ENCODE measurements around the gene TMEM175.
A peak's percentile ranks its signal among the peaks of the same experiment; 100 is the strongest.

TMEM175 gene

DNA sequence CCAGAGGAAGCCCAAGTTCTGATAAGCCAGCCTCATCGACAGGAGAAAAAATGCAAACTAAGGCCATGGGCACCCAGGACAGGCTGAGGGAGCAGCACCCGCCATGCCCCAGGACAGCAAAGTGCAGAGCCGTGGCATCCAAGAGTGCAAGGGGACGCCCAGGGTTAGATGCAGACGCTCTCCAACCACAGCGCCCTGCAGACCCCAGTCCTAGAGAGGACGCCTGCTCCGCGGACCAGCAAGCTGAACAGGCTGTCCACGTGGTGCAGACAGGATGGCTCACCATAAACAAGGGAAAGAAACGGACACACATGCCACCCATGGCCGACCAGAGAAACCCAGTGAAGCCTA is 32.7 kb upstream of the TMEM175 start:
- Histone ChIP-seq H3K36me3 (ENCODE audit: control insufficient read depth, insufficient read depth, low read length) (peaks cover 45% of the 10 kb centered on the region), H3K4me3 (ENCODE audit: low read depth, low read length) (no peak overlapping the region), H3K4me1 (ENCODE audit: control insufficient read depth, insufficient read depth, low read length) (peaks cover 8% of the 10 kb centered on the region), H3K9ac (ENCODE audit: low read length) (no peak overlapping the region), H3K27me3 (ENCODE audit: control insufficient read depth, insufficient read depth, low read length) (no peaks in the 10 kb centered on the region), H3K27ac (ENCODE audit: low read depth, low read length) (no peak overlapping the region), H3K9me3 (ENCODE audit: control insufficient read depth, insufficient read depth, low read depth, low read length) (no peaks in the 10 kb centered on the region)

DNA sequence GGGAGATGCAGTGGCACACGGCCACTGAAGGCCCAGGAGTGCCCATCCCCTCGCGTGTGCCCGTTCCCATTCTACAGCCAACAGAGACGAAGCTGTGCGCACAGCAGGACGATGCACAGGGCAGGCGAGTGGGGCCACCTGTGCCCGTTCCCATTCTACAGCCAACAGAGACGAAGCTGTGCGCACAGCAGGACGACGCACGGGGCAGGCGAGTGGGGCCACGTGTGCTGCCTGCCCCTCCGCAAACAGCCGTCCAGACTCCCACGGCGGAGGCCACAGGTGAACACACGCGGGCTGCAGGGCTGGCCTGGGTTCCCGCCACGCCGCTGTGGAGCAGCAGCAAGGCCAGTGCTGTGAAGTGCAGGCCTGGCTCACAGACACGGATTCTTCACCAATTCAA is 32.2 kb upstream of the TMEM175 start:
- Histone ChIP-seq H3K27ac (ENCODE audit: low read depth, low read length) (no peak overlapping the region), H3K9ac (ENCODE audit: low read length) (no peak overlapping the region), H3K36me3 (ENCODE audit: control insufficient read depth, insufficient read depth, low read length) (peaks cover 46% of the 10 kb centered on the region), H3K4me3 (ENCODE audit: low read depth, low read length) (no peak overlapping the region), H3K9me3 (ENCODE audit: control insufficient read depth, insufficient read depth, low read depth, low read length) (no peaks in the 10 kb centered on the region), H3K4me1 (ENCODE audit: control insufficient read depth, insufficient read depth, low read length) (peaks cover 8% of the 10 kb centered on the region), H3K27me3 (ENCODE audit: control insufficient read depth, insufficient read depth, low read length) (no peaks in the 10 kb centered on the region)

DNA sequence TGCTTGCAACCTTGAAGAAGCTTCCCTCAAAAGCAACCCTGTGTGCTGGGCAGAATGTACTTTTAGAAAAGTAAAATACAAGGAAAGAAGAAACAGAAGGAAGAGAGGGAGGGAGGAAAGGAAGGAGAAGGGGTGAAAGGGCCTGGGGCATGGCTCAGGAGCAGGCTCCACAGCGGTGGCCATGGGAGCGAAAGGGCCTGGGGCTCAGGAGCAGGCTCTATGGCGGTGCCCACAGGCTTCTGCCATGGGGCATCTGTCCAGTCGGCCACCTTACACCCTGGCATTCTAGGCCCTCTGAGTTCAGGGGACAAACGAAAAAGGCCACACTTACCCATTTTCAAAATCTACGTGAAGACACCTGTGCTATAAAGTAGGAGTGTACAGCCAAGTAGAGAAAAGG is 31.5 kb upstream of the TMEM175 start:
- Histone ChIP-seq H3K9me3 (ENCODE audit: control insufficient read depth, insufficient read depth, low read depth, low read length) (no peaks in the 10 kb centered on the region), H3K27ac (ENCODE audit: low read depth, low read length) (no peak overlapping the region), H3K4me3 (ENCODE audit: low read depth, low read length) (no peak overlapping the region), H3K27me3 (ENCODE audit: control insufficient read depth, insufficient read depth, low read length) (no peaks in the 10 kb centered on the region), H3K4me1 (ENCODE audit: control insufficient read depth, insufficient read depth, low read length) (peaks cover 8% of the 10 kb centered on the region), H3K9ac (ENCODE audit: low read length) (no peak overlapping the region), H3K36me3 (ENCODE audit: control insufficient read depth, insufficient read depth, low read length) (peaks cover 40% of the 10 kb centered on the region)

DNA sequence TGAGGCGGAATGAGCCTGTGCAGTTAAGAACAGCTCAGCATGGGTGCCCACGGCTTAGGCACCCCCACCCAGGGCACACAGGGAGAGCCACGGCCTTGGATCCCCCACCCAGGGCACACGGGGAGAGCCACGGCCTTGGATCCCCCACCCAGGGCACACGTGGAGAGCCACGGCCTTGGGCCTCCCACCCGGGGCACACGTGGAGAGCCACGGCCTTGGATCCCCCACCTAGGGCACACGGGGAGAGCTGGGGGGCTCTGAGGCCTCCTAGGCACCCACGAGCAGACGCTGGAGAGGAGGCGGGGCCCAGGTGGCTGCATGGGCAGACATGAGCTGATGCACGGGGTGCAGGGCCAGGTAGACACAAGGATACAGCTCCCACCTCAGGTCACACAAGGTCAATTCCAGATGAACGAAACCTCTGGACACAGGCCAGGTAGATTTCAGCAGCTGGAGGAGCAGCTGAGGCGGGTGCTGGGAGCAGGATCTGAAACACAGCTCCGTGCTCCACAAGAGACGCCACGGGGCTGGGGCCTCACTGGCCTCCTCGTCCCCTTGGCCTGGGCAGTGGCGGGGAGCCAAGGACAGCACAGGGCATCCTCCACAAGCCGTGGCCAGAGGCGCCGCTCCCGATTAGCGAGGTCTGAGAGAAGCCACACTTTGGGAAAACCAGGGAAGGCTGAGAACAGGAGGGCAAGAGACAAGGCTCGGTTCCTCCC is 30.9 kb upstream of the TMEM175 start:
- no peak overlapping the region for H3K9ac ChIP-seq (ENCODE audit: low read length)
- H3K4me1 ChIP-seq (ENCODE audit: control insufficient read depth, insufficient read depth, low read length): peaks cover 8% of the 10 kb centered on the region
- no peaks in the 10 kb centered on the region for H3K27me3 ChIP-seq (ENCODE audit: control insufficient read depth, insufficient read depth, low read length)
- no peak overlapping the region for H3K4me3 ChIP-seq (ENCODE audit: low read depth, low read length)
- no peak overlapping the region for H3K27ac ChIP-seq (ENCODE audit: low read depth, low read length)
- H3K9me3 ChIP-seq (ENCODE audit: control insufficient read depth, insufficient read depth, low read depth, low read length): no peaks in the 10 kb centered on the region
- H3K36me3 ChIP-seq (ENCODE audit: control insufficient read depth, insufficient read depth, low read length): peaks cover 34% of the 10 kb centered on the region

DNA sequence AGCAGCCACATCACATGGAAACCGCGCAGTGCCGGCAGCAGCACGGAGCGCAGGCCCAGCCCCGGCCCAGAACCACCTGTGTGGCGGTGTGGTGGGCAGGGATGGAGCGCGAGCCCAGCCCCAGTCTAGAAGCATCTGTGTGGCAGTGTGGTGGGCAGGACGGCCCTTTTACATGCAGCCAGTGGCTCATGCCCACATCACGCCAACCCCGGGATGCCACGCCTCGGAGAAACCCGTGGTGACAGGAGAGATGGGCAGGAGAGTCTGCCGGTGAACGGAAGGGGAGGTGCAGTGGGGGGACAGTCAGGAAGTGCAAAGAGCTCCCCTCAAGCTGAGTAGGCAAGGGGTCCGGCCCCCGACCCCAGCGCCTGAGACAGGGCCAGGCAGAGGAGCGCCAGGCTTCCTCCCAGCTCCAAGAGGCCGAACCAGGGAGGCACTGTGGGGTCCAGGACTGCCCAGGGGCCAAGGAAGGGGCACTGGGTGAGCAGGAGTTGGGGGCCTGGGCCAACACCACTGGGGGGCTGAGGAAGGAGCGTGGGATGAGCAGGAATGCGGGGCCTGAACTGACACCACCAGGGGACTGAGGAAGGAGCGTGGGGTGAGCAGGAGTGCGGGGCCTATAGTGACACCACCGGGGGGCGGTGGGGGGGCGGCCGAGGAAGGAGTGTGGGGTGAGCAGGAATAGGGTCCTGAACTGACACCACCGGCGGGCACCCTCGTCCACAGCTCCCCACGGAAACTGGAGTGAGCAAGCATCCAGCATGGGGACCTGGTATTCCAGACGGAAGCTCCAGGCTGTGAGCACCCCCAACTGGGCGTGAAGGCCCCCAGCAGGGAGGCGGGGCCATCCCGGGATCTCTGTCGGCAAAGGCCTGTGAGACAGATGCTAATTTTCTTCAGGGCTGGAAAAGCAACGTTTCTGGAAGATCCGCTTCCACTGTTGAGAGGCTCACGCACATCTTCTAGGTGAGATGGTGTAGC is 28.9 kb upstream of the TMEM175 start:
- no peak overlapping the region for H3K4me3 ChIP-seq (ENCODE audit: low read depth, low read length)
- no peak overlapping the region for H3K9ac ChIP-seq (ENCODE audit: low read length)
- peak overlapping the region; percentile 1; the same call in 1 of the 2 replicates for H3K27ac ChIP-seq (ENCODE audit: low read depth, low read length)
- H3K4me1 ChIP-seq (ENCODE audit: control insufficient read depth, insufficient read depth, low read length): peaks cover 8% of the 10 kb centered on the region
- no peaks in the 10 kb centered on the region for H3K27me3 ChIP-seq (ENCODE audit: control insufficient read depth, insufficient read depth, low read length)
- H3K9me3 ChIP-seq (ENCODE audit: control insufficient read depth, insufficient read depth, low read depth, low read length): no peaks in the 10 kb centered on the region
- peaks cover 18% of the 10 kb centered on the region for H3K36me3 ChIP-seq (ENCODE audit: control insufficient read depth, insufficient read depth, low read length)

DNA sequence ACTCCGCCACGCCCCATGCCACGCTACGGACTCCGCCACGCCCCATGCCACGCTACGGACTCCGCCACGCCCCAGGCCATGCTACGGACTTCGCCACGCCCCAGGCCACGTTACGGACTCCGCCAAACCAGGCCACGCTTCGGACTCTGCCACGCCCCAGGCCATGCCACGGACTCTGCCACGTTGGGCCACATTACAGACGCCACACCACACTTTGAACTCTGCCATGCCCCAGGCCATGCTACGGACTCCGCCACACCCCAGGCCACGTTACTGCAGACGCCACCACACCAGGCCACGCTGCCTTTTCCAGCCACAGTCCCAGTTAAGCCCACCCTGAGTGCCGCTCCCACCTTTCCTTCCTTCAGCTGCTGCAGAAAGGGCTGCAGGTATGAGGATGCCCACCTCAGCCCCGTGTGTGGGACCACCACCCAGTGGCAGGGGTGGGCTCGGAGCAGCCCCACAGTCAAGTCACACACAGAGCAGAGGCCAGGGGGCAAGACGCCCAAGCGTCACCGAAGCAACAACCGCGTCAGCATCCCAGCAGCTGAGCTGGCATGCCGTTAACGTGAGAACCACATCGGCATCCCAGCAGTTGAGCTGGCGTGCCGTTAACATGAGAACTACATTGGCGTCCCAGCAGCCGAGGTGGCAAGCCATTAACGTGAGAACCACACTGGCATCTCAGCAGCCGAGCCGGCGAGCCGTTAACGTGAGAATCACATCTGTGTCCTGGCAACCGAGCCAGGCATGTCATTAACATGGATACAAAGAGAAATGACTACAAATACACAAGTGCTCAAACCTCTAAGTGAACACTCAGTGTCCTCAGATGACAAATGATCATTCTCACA is 26.5 kb upstream of the TMEM175 start:
- peaks cover 8% of the 10 kb centered on the region for H3K4me1 ChIP-seq (ENCODE audit: control insufficient read depth, insufficient read depth, low read length)

DNA sequence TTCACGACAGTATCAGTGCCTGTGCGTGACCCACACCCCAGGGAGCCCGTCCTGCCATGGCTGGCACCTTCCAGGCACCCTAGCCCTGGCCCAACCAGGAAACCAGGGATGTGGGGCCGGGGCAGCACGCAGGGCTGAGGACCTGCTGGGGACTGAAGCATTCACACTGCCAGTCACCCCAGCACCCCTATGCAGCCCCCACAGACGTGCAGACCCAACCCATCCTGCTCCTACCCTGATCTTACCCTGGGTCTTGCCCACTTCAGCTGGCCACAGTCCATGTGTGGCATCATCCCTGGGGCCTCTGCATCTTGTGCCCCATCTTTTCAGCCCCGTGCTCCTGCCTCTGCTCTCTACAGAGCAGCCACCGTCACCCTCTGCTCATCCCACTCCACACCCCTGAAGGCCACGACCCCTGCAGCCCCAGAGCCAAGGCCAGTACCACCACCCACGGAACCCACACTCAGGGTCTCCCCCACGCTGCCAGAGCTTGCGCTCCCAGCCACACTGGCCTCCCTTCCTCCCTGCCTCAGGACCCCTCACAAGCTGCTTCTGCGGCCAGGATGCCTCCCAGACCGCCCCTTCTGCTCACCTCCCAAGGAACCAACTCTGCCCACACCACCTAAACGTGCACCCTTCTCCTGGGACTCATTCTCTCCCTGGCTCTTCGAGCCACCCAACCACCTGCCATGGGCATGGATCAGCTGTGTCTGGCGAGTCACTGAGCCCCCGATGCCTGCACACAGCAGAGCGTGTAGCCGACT is 25.7 kb upstream of the TMEM175 start:
- Histone ChIP-seq H3K36me3 (ENCODE audit: control insufficient read depth, insufficient read depth, low read length) (peaks cover 27% of the 10 kb centered on the region), H3K27me3 (ENCODE audit: control insufficient read depth, insufficient read depth, low read length) (no peaks in the 10 kb centered on the region), H3K9ac (ENCODE audit: low read length) (no peak overlapping the region), H3K4me3 (ENCODE audit: low read depth, low read length) (no peak overlapping the region), H3K27ac (ENCODE audit: low read depth, low read length) (no peak overlapping the region), H3K9me3 (ENCODE audit: control insufficient read depth, insufficient read depth, low read depth, low read length) (no peaks in the 10 kb centered on the region), H3K4me1 (ENCODE audit: control insufficient read depth, insufficient read depth, low read length) (peaks cover 8% of the 10 kb centered on the region)

More for the DNA sequence above, 26.5 kb upstream of the TMEM175 start:
- no peak overlapping the region for H3K27ac ChIP-seq (ENCODE audit: low read depth, low read length)
- no peak overlapping the region for H3K9ac ChIP-seq (ENCODE audit: low read length)
- no peaks in the 10 kb centered on the region for H3K9me3 ChIP-seq (ENCODE audit: control insufficient read depth, insufficient read depth, low read depth, low read length)
- no peaks in the 10 kb centered on the region for H3K27me3 ChIP-seq (ENCODE audit: control insufficient read depth, insufficient read depth, low read length)
- H3K36me3 ChIP-seq (ENCODE audit: control insufficient read depth, insufficient read depth, low read length): peaks cover 19% of the 10 kb centered on the region
- no peak overlapping the region for H3K4me3 ChIP-seq (ENCODE audit: low read depth, low read length)

DNA sequence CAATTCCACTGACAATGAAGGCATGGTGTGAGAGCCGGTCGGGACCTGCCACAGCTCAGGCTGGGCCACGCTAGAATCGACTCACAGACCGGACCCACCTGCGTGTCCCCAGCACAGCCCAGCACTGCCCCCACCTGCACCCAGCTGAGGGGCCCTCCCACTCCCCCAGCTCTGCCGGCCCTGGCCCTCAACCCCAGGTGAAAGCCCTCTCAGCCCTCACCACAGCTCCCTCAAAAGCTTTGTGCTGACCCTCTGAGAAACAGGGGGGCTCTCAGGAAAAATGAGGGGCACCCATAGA is 25.2 kb upstream of the TMEM175 start:
- Histone ChIP-seq H3K4me3 (ENCODE audit: low read depth, low read length) (no peak overlapping the region), H3K36me3 (ENCODE audit: control insufficient read depth, insufficient read depth, low read length) (peaks cover 32% of the 10 kb centered on the region), H3K27me3 (ENCODE audit: control insufficient read depth, insufficient read depth, low read length) (no peaks in the 10 kb centered on the region), H3K4me1 (ENCODE audit: control insufficient read depth, insufficient read depth, low read length) (peaks cover 8% of the 10 kb centered on the region), H3K27ac (ENCODE audit: low read depth, low read length) (no peak overlapping the region), H3K9me3 (ENCODE audit: control insufficient read depth, insufficient read depth, low read depth, low read length) (no peaks in the 10 kb centered on the region), H3K9ac (ENCODE audit: low read length) (no peak overlapping the region)

DNA sequence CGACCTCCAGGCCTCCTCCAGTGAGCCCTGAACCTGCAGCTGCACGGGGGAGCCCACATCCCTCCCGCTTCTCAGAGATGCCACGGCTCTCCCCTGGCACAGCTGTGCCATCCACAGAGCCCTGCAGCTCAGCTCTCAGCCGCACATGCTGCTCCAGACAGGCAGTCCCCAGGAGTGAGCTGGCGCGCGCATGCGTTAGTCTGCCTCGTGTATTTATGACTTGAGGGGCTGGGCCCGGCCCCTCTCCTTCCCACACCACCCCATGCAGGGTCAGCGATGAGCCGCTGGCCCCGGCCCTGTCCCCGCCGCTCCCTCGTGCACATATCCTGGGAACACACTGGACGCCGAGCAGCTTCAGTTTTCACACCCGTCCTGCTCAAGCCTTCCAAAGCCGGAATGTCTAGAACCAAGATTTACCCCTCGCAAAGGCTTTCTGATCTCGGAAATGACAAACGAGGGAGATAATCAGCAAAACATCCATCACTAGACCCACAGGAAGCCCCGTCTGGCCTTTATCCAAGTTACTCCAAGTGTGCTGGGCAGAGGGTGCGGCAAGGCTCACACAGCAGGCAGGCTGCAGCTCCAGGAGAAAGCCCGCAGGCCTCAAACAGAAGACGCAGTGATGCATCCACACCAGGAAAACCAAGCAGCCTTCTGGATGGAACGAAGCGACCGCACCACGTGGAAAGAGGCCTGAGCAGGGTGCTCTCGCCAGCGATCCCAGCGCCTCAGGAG is 24.4 kb upstream of the TMEM175 start:
- H3K4me3 ChIP-seq (ENCODE audit: low read depth, low read length): no peak overlapping the region

DNA sequence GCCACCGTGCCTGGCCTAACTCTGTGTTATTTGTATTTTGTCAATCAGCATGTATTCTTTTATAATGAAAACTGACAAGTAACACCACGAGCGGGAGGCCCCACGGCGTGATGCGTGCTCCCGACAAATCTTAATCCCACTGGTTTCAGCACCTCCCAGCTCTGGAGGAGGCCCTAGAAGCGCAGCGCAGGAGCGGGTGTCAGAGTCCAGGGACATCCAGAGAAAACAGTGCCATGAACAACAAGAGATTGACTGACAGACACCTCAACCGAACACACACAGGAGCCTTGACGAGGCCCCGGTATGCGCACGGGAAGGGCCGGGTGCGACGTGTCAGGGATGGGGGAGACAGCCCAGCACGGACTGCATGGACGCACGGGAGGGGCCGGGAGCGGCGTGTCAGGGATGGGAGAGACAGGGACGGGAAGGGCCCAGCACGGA is 23.1 kb upstream of the TMEM175 start:
- Histone ChIP-seq H3K27ac (ENCODE audit: low read depth, low read length) (no peak overlapping the region), H3K9ac (ENCODE audit: low read length) (no peak overlapping the region), H3K36me3 (ENCODE audit: control insufficient read depth, insufficient read depth, low read length) (peaks cover 21% of the 10 kb centered on the region), H3K27me3 (ENCODE audit: control insufficient read depth, insufficient read depth, low read length) (no peaks in the 10 kb centered on the region), H3K4me1 (ENCODE audit: control insufficient read depth, insufficient read depth, low read length) (peaks cover 11% of the 10 kb centered on the region; the same call in 1 of the 2 replicates), H3K4me3 (ENCODE audit: low read depth, low read length) (no peak overlapping the region), H3K9me3 (ENCODE audit: control insufficient read depth, insufficient read depth, low read depth, low read length) (no peaks in the 10 kb centered on the region)

More for the DNA sequence above, 24.4 kb upstream of the TMEM175 start:
- Histone ChIP-seq H3K9ac (ENCODE audit: low read length) (no peak overlapping the region), H3K9me3 (ENCODE audit: control insufficient read depth, insufficient read depth, low read depth, low read length) (no peaks in the 10 kb centered on the region), H3K4me1 (ENCODE audit: control insufficient read depth, insufficient read depth, low read length) (peaks cover 12% of the 10 kb centered on the region), H3K36me3 (ENCODE audit: control insufficient read depth, insufficient read depth, low read length) (peaks cover 32% of the 10 kb centered on the region), H3K27me3 (ENCODE audit: control insufficient read depth, insufficient read depth, low read length) (no peaks in the 10 kb centered on the region), H3K27ac (ENCODE audit: low read depth, low read length) (no peak overlapping the region)

Measured in HUES6 (cell line).